ENCODE results near the gene GPN3.

GRCh38 chr12:110501752-110502738 lies 34.0 kb upstream of the GPN3 start, which contains the start of the genes RAD9B and VPS29:
- peak; percentile 62 for TF ChIP-seq YY1 (IDR thresholded peaks at IDR 0.05; ENCODE audit: insufficient read depth, insufficient read length)
- TF ChIP-seq ZNF274 (IDR thresholded peaks at IDR 0.05; ENCODE audit: low read depth, low read length), result no peak

All from NT2/D1 (cell line).